Uterus (tissue), 4 donors: Measurements from ENCODE around the gene EME2. TPM values are rescaled to one million over a fixed set of nuclear protein-coding genes. Genes with fewer than 3 reads are reported as not detected.

Experiments
- DNase-seq, 2 donors: peaks; one replicate each; pipeline ENCODE4 v3.0.0-alpha.2; 2019 to 2020
- H3K27ac ChIP-seq, 2 donors: fragments of 200-600 bp; sonication (generic); 1 replicate in 1 of 2; 2 replicates in 1 of 2; pipeline ENCODE4 v1.5.1; 2016 to 2018
- H3K27me3 ChIP-seq, 2 donors: fragments of 200-600 bp; sonication (generic); one replicate each; pipeline ENCODE4 v1.5.1; 2018 to 2019; ENCODE audit warnings: control low read depth in 1 of 2
- H3K36me3 ChIP-seq, 2 donors: fragments of 200-600 bp; sonication (generic); one replicate each; pipeline ENCODE4 v1.5.1; 2019; ENCODE audit warnings: control low read depth in 1 of 2
- H3K4me1 ChIP-seq, 2 donors: fragments of 200-600 bp; sonication (generic); one replicate each; pipeline ENCODE4 v1.5.1; 2018 to 2019; ENCODE audit warnings: control low read depth in 1 of 2
- H3K4me3 ChIP-seq, 2 donors: fragments of 200-600 bp; sonication (generic); 1 replicate in 1 of 2; 2 replicates in 1 of 2; pipeline ENCODE4 v1.5.1; 2018 to 2019; ENCODE audit warnings: mild to moderate bottlenecking in 1 of 2
- H3K9me3 ChIP-seq, 2 donors: fragments of 200-600 bp; sonication (generic); one replicate each; pipeline ENCODE4 v1.5.1; 2019; ENCODE audit warnings: control low read depth in 1 of 2
- CTCF ChIP-seq, 4 experiments: fragments of 200-600 bp in 2 of 4; fragments of 450-650 bp in 2 of 4; sonication (generic) in 2 of 4; IDR thresholded peaks; one replicate each; pipeline ENCODE4 v1.5.1; 2016 to 2019; ENCODE audit warnings: antibody characterized with exemption in 4 of 4, mild to moderate bottlenecking in 2 of 4, moderate library complexity in 1 of 4
- POLR2A ChIP-seq, 2 donors: fragments of 450-650 bp; IDR thresholded peaks; one replicate each; pipeline ENCODE4 v1.6.1; 2016; ENCODE audit warnings: antibody characterized with exemption in 2 of 2, mild to moderate bottlenecking in 1 of 2, moderate library complexity in 1 of 2
- intact Hi-C: fragments of 100-400 bp; cut with DNase I; formaldehyde crosslinking; loops from one replicate; pipeline ENCODE4 v1.15.1; 2023; ENCODE audit warnings: low total_unique reads
- total RNA-seq, 4 donors: library from RNA; depleted of rRNA in 3 of 4; stranded (reverse); fragments of >200 nt in 3 of 4; gene quantifications; one replicate each; pipeline versions ENCODE4 v1.1.0 to v1.2.4, GENCODE V29; 2014 to 2023
- donor health status: DM: yes; HTN: yes; CAD: no.

Gene EME2
- total RNA-seq, 4 donors from 2014 or later: 2.6 to 28.2 (median 8.0) TPM

- intact Hi-C loops: no loop called here
- Histone ChIP-seq H3K27me3 (no peaks in the 10 kb centered on the region), H3K27ac (no peak overlapping the region), H3K36me3 (no peaks in the 10 kb centered on the region), H3K4me1 (no peaks in the 10 kb centered on the region), H3K4me3 (no peak overlapping the region), H3K9me3 (no peaks in the 10 kb centered on the region)
- no peak for TF ChIP-seq POLR2A (IDR thresholded peaks at IDR 0.05)
- no peak for TF ChIP-seq CTCF (IDR thresholded peaks at IDR 0.05)
- DNase-seq: no peak
Measured at GRCh38 chr16:1818204-1818872, 45.7 kb downstream of the EME2 start.

- Histone ChIP-seq H3K4me1 (no peaks in the 10 kb centered on the region), H3K27me3 (no peaks in the 10 kb centered on the region), H3K36me3 (no peaks in the 10 kb centered on the region), H3K9me3 (no peaks in the 10 kb centered on the region), H3K27ac (no peak overlapping the region), H3K4me3 (no peak overlapping the region)
- no peak for TF ChIP-seq POLR2A (IDR thresholded peaks at IDR 0.05)
- no peak for TF ChIP-seq CTCF (IDR thresholded peaks at IDR 0.05)
- intact Hi-C loops: no loop called here
- DNase-seq: no peak
Measured at GRCh38 chr16:1818873-1819525, 46.4 kb downstream of the EME2 start.

- Histone ChIP-seq H3K27ac (no peak overlapping the region), H3K27me3 (no peaks in the 10 kb centered on the region), H3K4me1 (no peaks in the 10 kb centered on the region), H3K4me3 (no peak overlapping the region), H3K9me3 (no peaks in the 10 kb centered on the region), H3K36me3 (no peaks in the 10 kb centered on the region)
- no peak for DNase-seq
- intact Hi-C loops: no loop called here
- TF ChIP-seq POLR2A (IDR thresholded peaks at IDR 0.05) (no peak), CTCF (IDR thresholded peaks at IDR 0.05) (no peak)
Measured at GRCh38 chr16:1819611-1820010, 47.0 kb downstream of the EME2 start.

GRCh38 chr16:1820096-1820945, 47.7 kb downstream of the EME2 start:
- Histone ChIP-seq H3K4me1 (peaks cover 0 to 3% of the 10 kb centered on the region in 2 donors), H3K27me3 (no peaks in the 10 kb centered on the region), H3K36me3 (no peaks in the 10 kb centered on the region), H3K9me3 (no peaks in the 10 kb centered on the region), H3K4me3 (no peak overlapping the region), H3K27ac (no peak overlapping the region)
- no peak for TF ChIP-seq CTCF (IDR thresholded peaks at IDR 0.05)
- no peak for TF ChIP-seq POLR2A (IDR thresholded peaks at IDR 0.05)
- intact Hi-C loops: no loop called here
- DNase-seq: no peak

- intact Hi-C loops: no loop called here
- Histone ChIP-seq H3K27ac (no peak overlapping the region), H3K4me1 (peaks cover 0 to 9% of the 10 kb centered on the region in 2 donors), H3K36me3 (no peaks in the 10 kb centered on the region), H3K9me3 (no peaks in the 10 kb centered on the region), H3K27me3 (no peaks in the 10 kb centered on the region), H3K4me3 (no peak overlapping the region)
- no peak for DNase-seq
- no peak for TF ChIP-seq POLR2A (IDR thresholded peaks at IDR 0.05)
- no peak for TF ChIP-seq CTCF (IDR thresholded peaks at IDR 0.05)
Measured at GRCh38 chr16:1820946-1821290, 48.3 kb downstream of the EME2 start.
